ENCODE data around the gene PTPRM.

Gene PTPRM

DNA sequence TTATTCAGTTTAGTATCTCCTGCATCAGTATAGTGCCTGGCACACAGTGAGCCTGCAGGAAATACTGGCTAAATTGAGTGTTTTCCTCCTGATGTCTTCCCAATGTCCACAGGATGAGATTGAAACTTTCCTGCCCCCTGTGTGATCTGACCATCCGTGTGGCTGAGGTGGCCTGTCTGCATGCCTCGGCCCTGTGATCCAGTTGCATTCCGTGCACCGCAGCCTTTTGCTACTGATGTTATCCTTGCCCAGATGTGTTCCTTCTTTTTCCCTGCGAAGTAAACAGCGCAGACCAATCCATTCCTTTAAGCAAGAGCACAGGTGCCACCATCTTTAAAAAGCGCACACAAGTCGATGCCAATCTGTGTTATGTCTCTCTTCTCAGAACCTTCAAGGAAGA, 462.6 kb downstream of the PTPRM start:
- H4K8ac ChIP-seq (ENCODE audit: low read length): no peak overlapping the region
- no peak overlapping the region for H2BK5ac ChIP-seq (ENCODE audit: low read depth, low read length, poor library complexity, severe bottlenecking)
- H3K79me1 ChIP-seq (replicated peaks; ENCODE audit: low read length, poor library complexity, severe bottlenecking): peaks cover 36% of the 10 kb centered on the region
- no peaks in the 10 kb centered on the region for H3K9me3 ChIP-seq (ENCODE audit: control insufficient read depth, low read length)
- H3K23ac ChIP-seq (ENCODE audit: low read length in 2 of 2): no peak overlapping the region
- peak overlapping the region; percentile 7 for H4K91ac ChIP-seq (ENCODE audit: low read length)
- no peak overlapping the region for H2AFZ ChIP-seq (ENCODE audit: low read depth, low read length)
- H3K27me3 ChIP-seq (ENCODE audit: control insufficient read depth in 1 of 2, insufficient read depth in 1 of 2, low read length in 2 of 2): no peaks in the 10 kb centered on the region
- WGBS: 93% methylated on average over 8 of the region's 8 CpGs
- no peak overlapping the region for H3K4ac ChIP-seq (ENCODE audit: low read depth in 1 of 2, low read length in 2 of 2)
- H3K27ac ChIP-seq (ENCODE audit: low read length, poor library complexity, severe bottlenecking): no peak overlapping the region
- no peak overlapping the region for H3K4me3 ChIP-seq (ENCODE audit: insufficient read depth in 1 of 2, low read depth in 1 of 2, low read length in 2 of 2)
- H3K4me1 ChIP-seq (ENCODE audit: control insufficient read depth, insufficient read depth, low read depth, low read length): peaks cover 4% of the 10 kb centered on the region
- no peak overlapping the region for H2AK5ac ChIP-seq (ENCODE audit: low read length, severe bottlenecking)
- no peak overlapping the region for H2BK12ac ChIP-seq (ENCODE audit: low read length in 2 of 2)
- peaks cover 0 to 10% of the 10 kb centered on the region in 2 experiments for H3K36me3 ChIP-seq (ENCODE audit: control insufficient read depth in 1 of 2, insufficient read depth in 2 of 2, low read depth in 1 of 2, low read length in 2 of 2)
- no peak overlapping the region for H2BK120ac ChIP-seq (ENCODE audit: low read depth, low read length)
- no peak overlapping the region for H2BK15ac ChIP-seq (ENCODE audit: low read depth, poor library complexity, severe bottlenecking)
- H3K9ac ChIP-seq (ENCODE audit: low read length): no peak overlapping the region
- H3K18ac ChIP-seq (ENCODE audit: low read depth in 1 of 2, low read length in 2 of 2): no peak overlapping the region
- DNase-seq: no peak
- H3K14ac ChIP-seq (ENCODE audit: low read length in 2 of 2): no peak overlapping the region
- H3K4me2 ChIP-seq (ENCODE audit: low read length, poor library complexity, severe bottlenecking): no peak overlapping the region

DNA sequence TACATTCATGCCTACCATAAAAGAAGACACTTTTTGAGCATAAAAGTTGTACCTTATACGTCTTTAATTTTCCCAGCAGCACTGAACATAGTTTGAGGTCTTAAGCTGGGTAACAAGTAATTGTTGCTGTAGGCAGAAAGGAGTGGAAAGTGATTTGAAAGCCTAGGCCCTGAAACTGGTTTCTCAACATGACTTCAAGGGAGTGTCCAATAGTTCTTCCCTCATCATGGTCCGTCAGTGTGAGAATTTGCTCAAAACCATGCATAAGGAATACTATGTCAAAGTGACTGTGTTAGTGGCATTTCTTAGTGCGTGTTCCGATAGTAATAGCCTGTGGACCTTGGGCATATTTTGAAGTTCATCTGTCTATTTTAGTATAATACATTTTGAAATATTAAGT, 463.1 kb downstream of the PTPRM start:
- Histone ChIP-seq H3K4me1 (ENCODE audit: control insufficient read depth, insufficient read depth, low read depth, low read length) (peaks cover 4% of the 10 kb centered on the region), H4K91ac (ENCODE audit: low read length) (no peak overlapping the region)
- WGBS: 100% methylated on average over 4 of the region's 4 CpGs

DNA sequence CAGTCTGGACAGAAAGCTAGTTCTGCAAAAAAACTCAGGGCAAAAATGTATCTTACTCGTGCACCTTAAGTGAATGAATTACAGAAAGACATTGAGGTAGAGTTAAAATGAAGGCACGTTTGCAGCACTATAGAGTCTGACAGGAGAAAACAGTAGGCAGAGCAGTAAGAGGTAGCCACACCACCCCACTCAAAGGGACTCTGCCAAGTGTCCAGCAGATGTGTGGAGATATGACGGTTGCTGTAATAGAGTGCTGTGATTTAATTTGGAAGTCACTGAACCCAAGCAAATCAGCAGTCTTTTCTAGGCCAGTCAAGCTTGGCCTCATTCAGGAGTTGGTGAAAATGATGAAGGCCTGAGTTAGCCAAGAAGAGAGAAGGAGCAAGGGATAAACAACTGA, 464.4 kb downstream of the PTPRM start:
- Histone ChIP-seq H2AK5ac (ENCODE audit: low read length, severe bottlenecking) (no peak overlapping the region), H3K4ac (ENCODE audit: low read depth in 1 of 2, low read length in 2 of 2) (no peak overlapping the region), H2BK120ac (ENCODE audit: low read depth, low read length) (no peak overlapping the region), H3K14ac (ENCODE audit: low read length in 2 of 2) (no peak overlapping the region), H2BK15ac (ENCODE audit: low read depth, poor library complexity, severe bottlenecking) (no peak overlapping the region), H2BK12ac (ENCODE audit: low read length in 2 of 2) (no peak overlapping the region), H2BK5ac (ENCODE audit: low read depth, low read length, poor library complexity, severe bottlenecking) (no peak overlapping the region), H3K9me3 (ENCODE audit: control insufficient read depth, low read length) (no peaks in the 10 kb centered on the region), H4K91ac (ENCODE audit: low read length) (no peak overlapping the region), H3K4me1 (ENCODE audit: control insufficient read depth, insufficient read depth, low read depth, low read length) (peaks cover 4% of the 10 kb centered on the region), H3K79me1 (replicated peaks; ENCODE audit: low read length, poor library complexity, severe bottlenecking) (peaks cover 36% of the 10 kb centered on the region), H3K4me2 (ENCODE audit: low read length, poor library complexity, severe bottlenecking) (no peak overlapping the region), H4K8ac (ENCODE audit: low read length) (no peak overlapping the region), H3K4me3 (ENCODE audit: insufficient read depth in 1 of 2, low read depth in 1 of 2, low read length in 2 of 2) (no peak overlapping the region), H2AFZ (ENCODE audit: low read depth, low read length) (no peak overlapping the region), H3K23ac (ENCODE audit: low read length in 2 of 2) (no peak overlapping the region), H3K27ac (ENCODE audit: low read length, poor library complexity, severe bottlenecking) (no peak overlapping the region), H3K9ac (ENCODE audit: low read length) (no peak overlapping the region), H3K27me3 (ENCODE audit: control insufficient read depth in 1 of 2, insufficient read depth in 1 of 2, low read length in 2 of 2) (no peaks in the 10 kb centered on the region), H3K18ac (ENCODE audit: low read depth in 1 of 2, low read length in 2 of 2) (no peak overlapping the region), H3K36me3 (ENCODE audit: control insufficient read depth in 1 of 2, insufficient read depth in 2 of 2, low read depth in 1 of 2, low read length in 2 of 2) (peaks cover 0 to 10% of the 10 kb centered on the region in 2 experiments)
- 78% methylated on average over 3 of the region's 3 CpGs for WGBS
- DNase-seq: no peak

More for the DNA sequence above, 463.1 kb downstream of the PTPRM start:
- no peak overlapping the region for H4K8ac ChIP-seq (ENCODE audit: low read length)
- no peak overlapping the region for H2BK120ac ChIP-seq (ENCODE audit: low read depth, low read length)
- H3K23ac ChIP-seq (ENCODE audit: low read length in 2 of 2): no peak overlapping the region
- no peak overlapping the region for H3K27ac ChIP-seq (ENCODE audit: low read length, poor library complexity, severe bottlenecking)
- H2AK5ac ChIP-seq (ENCODE audit: low read length, severe bottlenecking): no peak overlapping the region
- H2BK15ac ChIP-seq (ENCODE audit: low read depth, poor library complexity, severe bottlenecking): no peak overlapping the region
- H3K4me3 ChIP-seq (ENCODE audit: insufficient read depth in 1 of 2, low read depth in 1 of 2, low read length in 2 of 2): no peak overlapping the region
- H2BK5ac ChIP-seq (ENCODE audit: low read depth, low read length, poor library complexity, severe bottlenecking): no peak overlapping the region
- H3K4ac ChIP-seq (ENCODE audit: low read depth in 1 of 2, low read length in 2 of 2): no peak overlapping the region
- no peak for DNase-seq
- H3K79me1 ChIP-seq (replicated peaks; ENCODE audit: low read length, poor library complexity, severe bottlenecking): peaks cover 37% of the 10 kb centered on the region
- H3K36me3 ChIP-seq (ENCODE audit: control insufficient read depth in 1 of 2, insufficient read depth in 2 of 2, low read depth in 1 of 2, low read length in 2 of 2): peaks cover 0 to 10% of the 10 kb centered on the region in 2 experiments
- no peak overlapping the region for H2AFZ ChIP-seq (ENCODE audit: low read depth, low read length)
- no peaks in the 10 kb centered on the region for H3K9me3 ChIP-seq (ENCODE audit: control insufficient read depth, low read length)
- H3K27me3 ChIP-seq (ENCODE audit: control insufficient read depth in 1 of 2, insufficient read depth in 1 of 2, low read length in 2 of 2): no peaks in the 10 kb centered on the region
- H3K9ac ChIP-seq (ENCODE audit: low read length): no peak overlapping the region
- no peak overlapping the region for H3K18ac ChIP-seq (ENCODE audit: low read depth in 1 of 2, low read length in 2 of 2)
- H2BK12ac ChIP-seq (ENCODE audit: low read length in 2 of 2): no peak overlapping the region
- no peak overlapping the region for H3K14ac ChIP-seq (ENCODE audit: low read length in 2 of 2)
- H3K4me2 ChIP-seq (ENCODE audit: low read length, poor library complexity, severe bottlenecking): no peak overlapping the region

GRCh38 chr18:8034674-8035073, 467.6 kb downstream of the PTPRM start:
- Histone ChIP-seq H3K36me3 (ENCODE audit: control insufficient read depth in 1 of 2, insufficient read depth in 2 of 2, low read depth in 1 of 2, low read length in 2 of 2) (peaks cover 0 to 2% of the 10 kb centered on the region in 2 experiments), H3K18ac (ENCODE audit: low read depth in 1 of 2, low read length in 2 of 2) (no peak overlapping the region), H3K4me3 (ENCODE audit: insufficient read depth in 1 of 2, low read depth in 1 of 2, low read length in 2 of 2) (no peak overlapping the region), H3K4ac (ENCODE audit: low read depth in 1 of 2, low read length in 2 of 2) (no peak overlapping the region), H2BK120ac (ENCODE audit: low read depth, low read length) (no peak overlapping the region), H2AFZ (ENCODE audit: low read depth, low read length) (no peak overlapping the region), H3K23ac (ENCODE audit: low read length in 2 of 2) (no peak overlapping the region), H3K4me2 (ENCODE audit: low read length, poor library complexity, severe bottlenecking) (no peak overlapping the region), H2BK15ac (ENCODE audit: low read depth, poor library complexity, severe bottlenecking) (no peak overlapping the region), H2AK5ac (ENCODE audit: low read length, severe bottlenecking) (no peak overlapping the region), H3K27me3 (ENCODE audit: control insufficient read depth in 1 of 2, insufficient read depth in 1 of 2, low read length in 2 of 2) (no peaks in the 10 kb centered on the region), H2BK12ac (ENCODE audit: low read length in 2 of 2) (no peak overlapping the region), H3K9me3 (ENCODE audit: control insufficient read depth, low read length) (no peaks in the 10 kb centered on the region), H2BK5ac (ENCODE audit: low read depth, low read length, poor library complexity, severe bottlenecking) (no peak overlapping the region), H3K9ac (ENCODE audit: low read length) (no peak overlapping the region), H4K8ac (ENCODE audit: low read length) (no peak overlapping the region), H3K79me1 (replicated peaks; ENCODE audit: low read length, poor library complexity, severe bottlenecking) (peaks cover 25% of the 10 kb centered on the region), H3K14ac (ENCODE audit: low read length in 2 of 2) (no peak overlapping the region), H3K27ac (ENCODE audit: low read length, poor library complexity, severe bottlenecking) (no peak overlapping the region), H3K4me1 (ENCODE audit: control insufficient read depth, insufficient read depth, low read depth, low read length) (no peaks in the 10 kb centered on the region), H4K91ac (ENCODE audit: low read length) (no peak overlapping the region)
- no CpG with 5 or more reads among the region's 1 CpG for WGBS
- DNase-seq: no peak

All from mesenchymal stem cell (in vitro differentiated cells and primary cell).